Mammary epithelial cell (primary cell): Measurements from ENCODE around the gene GMPR2.

Experiments used
- CTCF ChIP-seq, 2 donors: IDR thresholded peaks in 1 of 2; conservative IDR thresholded peaks in 1 of 2; 2 replicates each; pipeline ENCODE4 v1.5.1; 2011 to 2012; ENCODE audit warnings: inconsistent platforms in 2 of 2, low read length in 2 of 2, mild to moderate bottlenecking in 2 of 2, control low read depth in 1 of 2, low read depth in 1 of 2; ENCODE audit not compliant: insufficient read depth in 1 of 2; ENCODE audit errors: extremely low read depth in 1 of 2
- EZH2 ChIP-seq: IDR thresholded peaks from 2 replicates; pipeline ENCODE4 v1.6.1; 2012; ENCODE audit warnings: low read length, inconsistent platforms, borderline replicate concordance

GRCh38 chr14:24268225-24268624, 35.5 kb downstream of the GMPR2 start:
- TF ChIP-seq CTCF (conservative IDR thresholded peaks at IDR 0.05 in 1 of 2, IDR thresholded peaks at IDR 0.05 in 1 of 2; ENCODE audit: extremely low read depth in 1 of 2, insufficient read depth in 1 of 2, low read depth in 1 of 2, low read length in 2 of 2) = no peak
- TF ChIP-seq EZH2 = no peak
